HCEC 1CT (cell line): ENCODE measurements around the gene MEAF6.
"Not testable (repeated sequence)": the region's sequence is repeated elsewhere in the genome, so short reads cannot be mapped to it uniquely, and the experiment has no call there.

ENCODE experiments used
- DNase-seq: peaks from one replicate; pipeline ENCODE4 v3.0.0-alpha.2; 2017

MEAF6 gene

DNA sequence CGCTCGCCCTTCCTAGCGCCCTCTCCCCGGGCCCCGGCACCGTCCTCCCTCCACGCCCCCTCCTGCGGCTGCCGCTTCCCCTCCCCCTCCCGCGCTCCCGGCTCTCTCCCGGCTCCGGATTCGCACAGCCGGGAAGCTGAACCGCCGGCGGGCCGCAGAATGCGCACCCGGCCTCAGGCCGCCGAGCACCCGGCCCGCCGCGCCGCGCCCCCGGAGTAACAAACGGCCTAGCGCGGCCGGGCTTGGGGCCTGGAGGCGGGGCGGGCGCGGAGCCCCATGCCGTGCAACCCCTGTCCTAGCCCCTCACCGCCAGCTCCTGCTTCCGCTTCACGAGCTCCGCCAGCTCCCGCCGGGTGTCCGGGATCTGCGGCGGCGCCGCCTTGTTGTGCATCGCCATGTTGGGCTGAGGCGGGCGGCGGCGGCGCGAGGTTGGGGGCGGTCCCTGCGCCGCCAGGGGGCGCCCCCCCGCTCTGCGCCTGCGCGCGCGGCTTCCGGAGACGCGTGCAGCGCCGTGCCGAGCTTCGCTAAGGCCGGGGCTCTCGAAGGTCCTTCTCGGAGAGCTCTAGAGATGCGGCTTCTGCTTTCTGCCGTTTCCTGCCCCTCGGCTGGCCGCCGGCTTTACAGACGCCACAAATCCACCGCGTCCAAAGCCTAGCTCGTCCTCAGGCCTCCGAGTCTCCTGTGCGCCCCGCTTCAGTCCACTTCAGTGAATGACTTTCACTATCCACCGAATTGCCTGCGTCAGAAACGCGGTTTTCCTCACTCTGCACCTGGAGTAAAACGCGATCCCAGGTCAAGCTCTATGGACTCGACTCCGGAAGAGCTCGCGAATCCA is at the start of gene MEAF6:
TSS of gene MEAF6 (minus strand) at position 417 of the 835 bp plus-strand sequence. CDS start at position 397, 20 bp downstream.
- DNase-seq: peak; percentile 78

DNA sequence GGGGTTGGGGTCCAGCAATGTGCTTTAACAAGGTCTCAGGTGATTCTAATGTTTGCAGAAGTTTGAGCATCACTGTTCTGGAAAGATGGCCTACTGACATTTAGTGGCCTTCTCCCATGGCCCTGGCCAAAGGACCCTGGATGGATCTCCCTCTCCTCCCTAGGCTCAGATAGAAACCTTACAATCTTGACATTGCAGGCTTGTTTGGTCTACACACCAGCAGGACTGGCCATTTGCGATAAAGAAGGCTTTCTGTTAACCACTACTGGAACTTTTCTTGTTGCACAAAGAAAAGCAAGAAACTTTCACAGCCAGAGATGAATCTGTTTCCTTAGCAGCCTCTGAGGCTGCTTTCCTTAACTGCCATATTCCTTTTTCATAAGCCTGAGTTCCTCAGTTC is 48.4 kb upstream of the MEAF6 start:
- DNase-seq: no peak

DNA sequence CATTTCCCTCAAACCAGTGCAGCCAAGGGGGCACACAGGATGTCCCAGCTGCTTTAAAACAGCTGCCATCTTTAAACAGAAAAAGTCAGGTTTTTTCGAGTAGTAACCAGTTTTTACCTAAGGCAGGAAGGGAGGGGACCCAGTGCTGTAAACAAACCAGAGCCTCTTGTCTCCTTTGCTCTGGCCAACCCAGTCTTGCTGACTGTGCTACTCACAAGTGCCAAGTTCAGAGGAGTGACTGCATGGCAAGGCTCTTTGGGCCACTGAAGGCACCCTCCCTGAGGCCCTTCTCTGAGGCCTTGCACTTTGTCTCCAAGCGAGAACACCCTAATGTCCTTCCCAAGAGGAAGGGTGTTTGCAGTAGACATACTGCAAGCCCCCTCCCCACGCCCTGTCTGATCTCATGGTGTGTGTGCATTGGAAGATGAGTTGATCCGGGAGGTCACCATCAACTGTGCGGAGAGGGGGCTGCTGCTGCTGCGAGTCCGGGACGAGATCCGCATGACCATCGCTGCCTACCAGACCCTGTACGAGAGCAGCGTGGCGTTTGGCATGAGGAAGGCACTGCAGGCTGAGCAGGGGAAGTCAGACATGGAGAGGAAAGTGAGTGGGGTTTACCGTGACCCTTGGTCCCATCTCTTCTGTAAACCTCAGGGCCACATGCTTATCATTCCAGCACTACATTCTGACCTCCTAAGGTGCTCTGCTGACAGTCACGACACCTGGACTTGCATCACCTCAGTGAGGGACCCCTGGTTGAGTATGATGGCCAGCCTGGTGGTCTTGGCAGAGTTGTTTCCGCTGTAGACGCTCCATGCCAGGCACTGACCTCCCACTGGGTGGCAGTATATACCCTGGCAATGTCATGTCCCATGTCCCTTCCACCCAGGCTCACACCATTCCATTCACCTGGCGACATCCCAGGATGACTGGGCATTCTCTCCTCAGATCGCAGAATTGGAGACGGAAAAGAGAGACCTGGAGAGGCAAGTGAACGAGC is 46.9 kb upstream of the MEAF6 start:
- peak; percentile 19 for DNase-seq

DNA sequence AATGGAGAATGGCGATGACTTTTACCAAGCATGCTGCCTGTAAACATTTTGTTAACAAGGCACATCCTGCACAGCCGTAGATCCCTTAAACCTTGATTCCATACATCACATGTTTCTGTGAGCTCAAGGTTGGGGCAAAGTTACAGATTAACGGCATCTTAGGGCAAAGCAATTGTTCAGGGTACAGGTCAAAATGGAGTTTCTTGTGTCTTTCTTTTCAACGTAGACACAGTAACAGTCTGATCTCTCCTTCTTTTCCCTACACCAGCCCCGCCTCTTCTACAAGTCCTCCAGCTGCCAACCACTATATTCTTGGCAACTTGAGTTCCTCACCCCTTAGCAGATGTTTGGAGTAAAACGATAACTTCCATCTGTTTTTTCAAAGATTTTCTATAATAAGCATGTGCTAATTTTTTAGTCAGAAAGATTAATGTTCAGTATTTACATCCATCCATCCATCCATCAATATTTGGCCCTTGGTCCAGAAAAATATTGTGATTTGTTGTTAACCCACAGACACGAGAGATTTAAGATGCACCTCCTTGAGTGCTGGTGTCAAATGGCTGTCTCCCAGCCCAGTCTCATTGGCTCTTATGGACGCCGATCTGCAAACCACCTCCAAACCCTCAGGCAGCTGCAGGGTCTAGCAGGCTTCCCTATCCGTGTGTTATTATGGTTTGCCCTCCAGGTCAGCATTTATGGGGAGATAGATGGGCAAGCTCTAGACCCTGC is 46.0 kb upstream of the MEAF6 start:
- DNase-seq: no peak

DNA sequence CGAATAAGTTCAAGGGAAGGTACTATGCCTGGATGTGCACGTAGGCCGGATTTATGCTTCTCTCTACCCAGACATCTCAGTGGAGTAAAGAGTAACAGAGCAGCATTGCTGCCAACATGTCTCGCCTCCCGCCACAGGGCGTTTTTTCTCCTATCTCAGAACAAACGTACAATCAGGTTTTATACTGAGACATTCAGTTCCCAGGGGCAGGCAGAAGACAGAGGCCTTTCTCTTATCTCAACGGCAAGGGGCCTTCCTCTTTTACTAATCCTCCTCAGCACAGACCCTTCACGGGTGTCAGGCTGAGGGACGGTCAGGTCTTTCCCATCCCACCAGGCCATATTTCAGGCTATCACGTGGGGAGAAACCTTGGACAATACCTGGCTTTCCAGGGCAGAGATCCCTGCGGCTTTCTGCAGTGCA is 45.4 kb upstream of the MEAF6 start:
- not testable (repeated sequence) for DNase-seq

DNA sequence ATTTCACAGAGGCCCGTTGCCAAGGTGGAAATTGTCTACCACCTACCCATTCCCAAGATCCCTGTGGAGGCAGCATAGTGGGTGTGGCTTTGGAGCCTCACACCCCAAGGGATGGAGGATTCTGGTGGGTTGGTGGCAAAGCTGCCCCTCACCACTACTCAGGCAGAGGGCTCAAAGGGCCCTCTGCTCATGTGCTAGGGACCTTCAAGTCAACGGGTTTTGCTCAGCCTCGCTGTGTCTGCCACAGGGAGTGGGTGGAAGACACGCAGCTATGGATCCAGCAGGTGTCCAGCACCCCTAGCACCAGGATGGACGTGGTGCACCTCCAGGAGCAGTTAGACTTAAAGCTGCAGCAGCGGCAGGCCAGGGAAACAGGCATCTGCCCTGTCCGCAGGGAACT is 44.5 kb upstream of the MEAF6 start:
- no peak for DNase-seq

DNA sequence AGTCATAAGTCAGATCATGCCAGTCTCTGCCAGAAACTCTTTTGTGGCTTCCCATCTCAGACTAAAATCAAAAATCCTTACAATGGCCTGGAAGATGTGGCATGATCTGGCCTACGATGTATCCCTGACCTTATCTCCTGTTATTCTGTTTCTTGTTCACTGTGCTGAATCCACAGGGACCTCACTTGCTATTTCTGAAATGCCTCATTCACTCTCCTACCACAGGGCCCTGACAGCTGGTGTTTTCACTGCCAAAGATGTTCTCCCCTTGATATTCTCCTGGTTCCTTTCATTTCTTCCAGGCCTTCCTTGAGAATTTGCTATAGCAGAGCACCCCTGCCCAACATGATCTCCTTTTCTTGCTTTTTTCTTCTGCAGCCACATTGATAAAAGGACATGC is 43.8 kb upstream of the MEAF6 start:
- no peak for DNase-seq

DNA sequence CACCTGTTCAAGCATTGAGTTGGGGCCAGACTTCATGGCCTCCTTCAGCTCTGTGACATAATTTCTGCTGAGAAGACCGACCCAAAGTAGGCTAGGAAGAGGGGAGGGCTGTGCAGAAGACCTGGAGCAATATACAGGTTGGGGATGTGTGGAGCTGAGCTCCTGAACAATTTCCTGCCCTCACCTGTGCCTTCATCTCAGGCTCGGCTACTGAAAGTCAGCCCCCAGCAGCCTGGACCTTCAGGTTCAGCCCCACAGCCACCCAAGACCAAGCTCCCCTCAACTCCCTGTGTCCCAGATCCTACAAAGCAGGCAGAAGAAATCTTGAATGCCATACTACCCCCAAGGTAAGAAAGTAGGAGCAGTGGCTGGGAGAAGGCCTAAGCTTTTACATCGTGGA is 42.8 kb upstream of the MEAF6 start:
- DNase-seq: no peak

DNA sequence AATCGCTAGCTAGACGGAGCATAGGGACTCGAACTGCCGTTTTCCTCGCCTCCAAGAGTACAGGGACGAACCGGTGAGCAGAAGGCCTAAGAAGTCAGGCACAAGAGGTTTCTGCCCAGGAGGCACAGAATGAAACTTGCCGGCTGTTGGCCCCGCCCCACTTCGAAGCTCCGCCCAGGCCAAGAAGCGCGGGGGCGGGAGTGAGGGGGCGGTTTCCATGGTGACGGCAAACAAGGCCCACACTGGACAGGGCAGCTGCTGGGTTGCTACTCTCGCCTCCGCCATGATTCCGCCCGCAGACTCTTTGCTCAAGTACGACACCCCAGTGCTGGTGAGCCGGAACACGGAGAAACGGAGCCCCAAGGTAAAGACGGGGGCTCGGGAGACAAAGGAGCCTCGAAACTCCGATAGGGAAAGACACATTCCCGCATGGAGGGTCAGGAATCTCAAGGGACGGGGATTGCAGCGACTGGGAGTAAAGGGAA is 42.2 kb upstream of the MEAF6 start, which contains the start of gene DNALI1:
TSS of gene DNALI1 (plus strand) at position 229 of the 485 bp plus-strand sequence. CDS start at position 284, 55 bp downstream.
- peak; percentile 72 for DNase-seq

DNA sequence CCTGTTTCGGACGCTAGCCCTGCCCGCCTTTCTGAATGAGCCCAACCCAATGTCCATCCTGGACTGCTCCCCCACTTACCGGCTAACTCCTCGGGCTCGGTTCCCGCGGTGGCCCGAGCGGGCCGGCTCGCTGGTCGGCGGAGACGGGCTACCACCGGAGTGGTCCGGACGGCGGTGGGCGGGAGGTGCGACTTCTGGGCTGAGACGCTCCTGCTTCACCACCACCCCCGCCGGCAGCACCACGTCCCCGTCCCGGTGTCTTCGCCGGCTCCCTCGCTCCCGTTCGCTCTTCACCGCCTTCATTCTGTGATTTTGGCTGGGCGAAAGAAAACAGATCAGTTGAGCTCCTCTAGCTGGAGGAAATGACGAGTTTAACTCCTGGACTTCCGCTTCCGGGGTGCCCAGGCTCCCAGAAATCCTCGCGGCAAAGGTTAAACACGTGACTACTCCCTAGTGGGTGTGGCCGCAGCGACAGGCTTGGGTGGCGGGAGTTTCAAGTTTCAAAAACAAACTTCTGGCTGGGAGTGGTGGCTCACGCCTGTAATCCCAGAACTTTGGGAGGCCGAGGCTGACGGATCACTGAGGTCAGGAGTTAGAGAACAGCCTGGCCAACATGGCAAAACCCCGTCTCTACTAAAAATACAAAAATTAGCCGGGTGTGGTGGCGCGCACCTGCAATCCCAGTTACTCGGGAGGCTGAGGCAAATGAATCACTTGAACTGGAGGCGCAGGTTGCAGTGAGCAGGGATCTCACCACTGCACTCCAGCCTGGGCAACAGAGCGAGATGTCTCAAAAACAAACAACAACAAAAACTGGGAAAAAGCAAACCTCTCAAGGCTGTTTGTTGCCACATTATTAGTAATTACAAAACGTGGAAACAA is 39.6 kb upstream of the MEAF6 start, which contains the start of gene SNIP1:
TSS of gene SNIP1 (minus strand) at position 367 of the 882 bp plus-strand sequence. CDS start at position 303, 64 bp downstream.
- peak; percentile 93 for DNase-seq

DNA sequence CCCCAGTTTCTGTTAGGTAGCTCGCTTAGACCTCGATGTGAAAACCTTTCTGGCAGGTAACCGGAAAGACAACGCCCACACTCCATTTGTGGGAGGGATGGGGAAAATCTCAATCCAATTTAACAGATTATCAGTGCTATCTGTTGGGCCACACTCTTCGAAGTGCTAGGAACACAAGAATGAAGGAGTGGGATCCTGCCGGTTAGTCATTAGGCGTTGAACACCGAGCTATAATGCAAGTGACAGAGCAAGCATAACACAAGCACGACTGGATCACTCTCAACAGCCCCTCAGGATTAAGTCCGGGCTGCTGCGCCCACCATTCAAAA is 39.0 kb upstream of the MEAF6 start:
- no peak for DNase-seq

DNA sequence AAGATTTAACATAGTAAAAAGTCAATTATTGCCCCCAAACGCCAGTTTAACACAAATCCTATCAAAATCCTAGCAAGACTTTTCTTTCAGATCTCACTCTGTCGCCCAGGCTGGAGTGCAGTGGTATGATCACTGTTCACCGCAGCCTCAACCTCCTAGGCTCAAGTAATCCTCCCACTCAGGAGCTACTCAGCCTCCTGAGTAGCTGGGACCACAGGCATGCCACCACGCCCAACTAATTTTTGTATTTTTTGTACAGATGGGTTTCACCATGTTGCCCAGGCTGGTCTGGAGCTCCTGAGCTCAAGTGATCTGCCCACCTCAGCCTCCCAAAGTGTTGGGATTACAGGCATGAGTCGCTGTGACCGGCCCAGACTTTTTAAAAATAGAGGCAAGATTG is 34.8 kb upstream of the MEAF6 start:
- DNase-seq: no peak

DNA sequence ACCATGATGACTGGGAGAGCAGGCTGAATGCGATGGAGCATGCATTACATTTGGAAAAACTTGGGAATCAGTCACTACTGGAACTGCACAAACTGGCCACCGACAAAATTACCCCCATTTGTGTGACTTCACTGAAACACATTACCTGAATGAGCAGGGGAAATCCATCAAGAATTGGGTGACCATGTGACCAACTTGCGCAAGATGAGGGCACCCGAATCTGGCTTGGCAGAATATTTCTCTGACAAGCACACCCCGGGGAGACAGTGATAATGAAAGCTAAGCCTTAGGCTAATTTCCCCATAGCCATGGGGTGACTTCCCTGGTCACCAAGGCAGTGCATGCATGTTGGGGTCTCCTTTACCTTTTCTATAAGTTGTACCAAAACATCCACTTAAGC is 30.5 kb upstream of the MEAF6 start:
- no peak for DNase-seq

DNA sequence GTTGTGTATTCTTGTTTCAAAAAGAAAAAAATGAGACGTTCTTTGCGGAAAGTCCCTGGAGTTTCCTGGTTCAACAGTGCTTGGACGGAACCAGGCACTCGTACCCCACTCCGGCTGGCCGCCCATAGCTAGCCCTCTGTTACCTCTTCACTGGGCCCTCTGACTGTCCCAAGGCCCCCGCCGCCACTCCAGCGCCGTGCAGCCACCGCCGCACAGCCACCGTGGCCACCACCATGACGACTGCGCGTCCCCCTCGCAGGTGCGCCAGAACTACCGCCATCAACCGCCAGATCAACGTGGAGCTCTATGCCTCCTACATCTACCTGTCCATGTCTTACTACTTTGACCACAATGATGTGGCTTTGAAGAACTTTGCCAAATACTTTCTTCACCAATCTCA is 30.0 kb upstream of the MEAF6 start:
- DNase-seq: no peak

DNA sequence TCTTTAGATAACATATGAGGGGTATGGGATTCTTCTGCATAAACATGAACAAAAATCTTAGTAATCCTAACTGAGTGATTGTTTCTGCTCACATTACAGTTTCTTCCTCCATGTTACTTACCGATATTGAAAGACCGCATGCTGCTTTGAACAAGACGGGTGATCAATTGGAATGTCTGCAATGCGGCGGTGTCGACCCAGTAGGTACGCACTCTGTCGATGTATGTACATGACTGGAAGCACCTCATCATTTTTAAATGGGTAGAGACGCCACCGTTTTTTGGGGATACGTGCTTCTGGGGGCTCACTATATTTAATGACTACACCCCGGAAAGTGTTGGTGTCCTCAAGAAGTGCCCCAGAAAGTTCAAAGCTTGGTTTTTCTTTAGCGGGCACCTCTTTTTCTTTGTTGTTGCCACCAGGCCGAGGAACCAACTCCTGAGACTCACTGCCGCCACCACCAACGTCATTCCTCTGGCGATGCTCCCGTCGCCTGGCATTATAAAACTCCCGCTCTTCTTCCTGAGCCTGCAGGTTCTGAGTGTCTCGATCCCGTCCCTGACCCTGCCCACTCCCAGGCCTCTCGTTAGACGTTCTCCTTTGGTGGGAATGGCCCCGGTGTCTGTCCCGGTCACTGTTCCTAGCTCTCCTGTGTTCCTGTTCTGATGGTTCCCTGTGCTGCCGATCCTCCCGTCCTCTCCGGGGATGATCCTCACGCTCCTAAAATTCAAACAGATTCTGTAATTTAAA is 25.6 kb upstream of the MEAF6 start:
- no peak for DNase-seq

DNA sequence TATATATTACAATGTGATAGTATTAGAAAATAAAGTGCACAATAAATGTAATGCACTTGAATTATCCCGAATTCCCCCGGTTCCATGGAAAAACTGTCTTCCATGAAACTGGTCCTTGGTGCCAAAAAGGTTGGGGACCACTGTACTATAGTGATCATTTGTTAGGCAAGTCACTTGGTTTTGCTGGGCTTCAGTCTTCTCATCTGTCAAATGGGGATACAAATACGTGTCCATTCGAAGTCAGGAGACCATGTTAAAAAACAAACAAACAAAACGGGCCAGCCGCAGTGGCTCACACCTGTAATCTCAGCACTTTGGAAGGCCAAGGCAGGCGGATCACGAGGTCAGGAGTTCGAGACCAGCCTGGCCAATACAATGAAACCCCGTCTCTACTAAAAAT is 24.6 kb upstream of the MEAF6 start:
- not testable (repeated sequence) for DNase-seq

DNA sequence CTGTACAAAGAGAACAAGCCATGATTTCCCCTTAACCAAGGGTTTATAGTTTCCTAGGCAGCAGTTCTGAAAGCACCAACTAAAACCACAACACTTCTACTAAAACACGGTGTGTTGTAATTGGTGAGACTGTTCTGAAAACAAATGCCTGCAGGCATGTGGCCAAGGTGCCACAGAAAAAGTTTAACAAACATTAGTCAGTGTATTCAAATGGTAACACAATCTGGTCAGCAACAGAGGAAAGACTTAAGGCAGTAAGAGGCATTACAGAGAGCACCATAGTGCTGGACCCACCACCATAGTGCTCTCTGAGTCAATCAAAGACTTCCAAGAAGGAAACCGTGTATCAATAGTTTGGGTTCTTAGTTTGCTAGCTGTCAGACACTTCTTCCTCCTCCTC is 22.8 kb upstream of the MEAF6 start:
- peak; percentile 57 for DNase-seq

DNA sequence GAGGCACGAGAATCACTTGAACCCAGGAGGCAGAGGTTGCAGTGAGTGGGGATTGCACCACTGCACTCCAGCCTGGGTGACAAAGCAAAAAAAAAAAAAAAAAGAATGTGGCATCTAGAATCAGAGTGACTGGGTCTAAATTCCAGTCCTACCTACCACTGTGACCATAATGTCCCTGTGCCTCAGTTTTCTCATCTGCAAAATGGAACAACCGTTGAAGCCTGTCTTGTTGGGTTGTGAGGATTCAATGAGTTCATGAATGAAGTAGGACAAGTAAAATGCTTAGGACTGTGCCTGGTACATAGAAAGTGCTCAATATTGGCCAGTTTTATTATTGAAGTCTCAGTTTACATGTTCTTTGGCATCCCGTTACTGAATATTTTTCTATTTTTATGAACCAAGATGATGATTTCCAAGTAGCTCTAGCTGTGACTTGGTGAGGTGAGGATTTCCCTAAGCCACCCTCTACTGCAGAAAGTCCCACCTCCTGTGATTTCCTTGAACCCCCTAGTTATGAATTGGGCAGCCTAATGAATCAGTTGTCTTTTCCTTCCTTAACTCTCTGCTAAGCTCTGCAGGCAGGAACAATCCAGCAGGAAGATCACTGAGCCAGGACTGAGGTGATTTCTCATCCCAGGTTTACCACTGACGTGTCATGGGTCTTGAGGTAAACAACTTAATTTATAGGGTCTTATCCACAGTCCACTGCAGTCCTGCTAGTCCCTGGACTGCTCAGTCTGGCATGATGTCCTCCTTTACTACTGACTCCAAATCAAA is 18.9 kb upstream of the MEAF6 start:
- no peak for DNase-seq

DNA sequence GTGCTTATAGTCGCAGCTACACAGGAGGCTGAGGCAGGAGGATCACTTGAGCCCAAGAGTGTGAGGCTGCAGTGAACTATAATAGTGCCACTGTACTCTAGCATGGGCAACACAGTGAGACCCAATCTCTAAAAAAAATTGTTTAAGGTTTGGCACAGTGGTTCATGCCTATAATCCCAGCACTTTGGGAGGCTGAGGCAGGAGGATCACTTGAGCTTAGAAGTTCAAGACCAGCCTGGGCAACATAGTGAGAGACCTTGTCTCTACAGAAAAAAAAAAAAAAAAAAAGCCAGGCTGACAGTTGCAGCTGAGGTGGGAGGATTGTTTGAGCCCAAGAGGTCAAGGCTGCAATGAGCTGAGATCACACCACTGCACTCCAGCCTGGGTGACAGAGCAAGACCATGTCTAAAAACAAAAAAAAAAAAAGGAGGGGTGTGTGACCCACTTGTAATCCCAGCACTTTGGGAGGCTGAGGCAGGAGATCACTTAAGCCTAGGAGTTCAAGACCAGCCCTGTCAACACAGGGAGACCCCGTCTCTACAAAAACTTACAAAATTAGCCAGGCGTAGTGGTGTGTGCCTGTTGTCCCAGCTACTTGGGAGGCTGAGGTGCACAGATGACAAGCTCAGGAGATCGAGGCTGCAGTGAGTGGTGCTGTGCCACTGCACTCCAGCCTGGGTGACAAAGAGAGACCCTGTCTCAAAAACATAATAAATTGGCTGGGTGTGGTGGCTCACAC is 18.0 kb upstream of the MEAF6 start:
- DNase-seq: not testable (repeated sequence)
